Measurements from ENCODE around the gene PFKFB3.
"Not testable (repeated sequence)": the region's sequence is repeated elsewhere in the genome, so short reads cannot be mapped to it uniquely, and the experiment has no call there.

The PFKFB3 gene

DNA sequence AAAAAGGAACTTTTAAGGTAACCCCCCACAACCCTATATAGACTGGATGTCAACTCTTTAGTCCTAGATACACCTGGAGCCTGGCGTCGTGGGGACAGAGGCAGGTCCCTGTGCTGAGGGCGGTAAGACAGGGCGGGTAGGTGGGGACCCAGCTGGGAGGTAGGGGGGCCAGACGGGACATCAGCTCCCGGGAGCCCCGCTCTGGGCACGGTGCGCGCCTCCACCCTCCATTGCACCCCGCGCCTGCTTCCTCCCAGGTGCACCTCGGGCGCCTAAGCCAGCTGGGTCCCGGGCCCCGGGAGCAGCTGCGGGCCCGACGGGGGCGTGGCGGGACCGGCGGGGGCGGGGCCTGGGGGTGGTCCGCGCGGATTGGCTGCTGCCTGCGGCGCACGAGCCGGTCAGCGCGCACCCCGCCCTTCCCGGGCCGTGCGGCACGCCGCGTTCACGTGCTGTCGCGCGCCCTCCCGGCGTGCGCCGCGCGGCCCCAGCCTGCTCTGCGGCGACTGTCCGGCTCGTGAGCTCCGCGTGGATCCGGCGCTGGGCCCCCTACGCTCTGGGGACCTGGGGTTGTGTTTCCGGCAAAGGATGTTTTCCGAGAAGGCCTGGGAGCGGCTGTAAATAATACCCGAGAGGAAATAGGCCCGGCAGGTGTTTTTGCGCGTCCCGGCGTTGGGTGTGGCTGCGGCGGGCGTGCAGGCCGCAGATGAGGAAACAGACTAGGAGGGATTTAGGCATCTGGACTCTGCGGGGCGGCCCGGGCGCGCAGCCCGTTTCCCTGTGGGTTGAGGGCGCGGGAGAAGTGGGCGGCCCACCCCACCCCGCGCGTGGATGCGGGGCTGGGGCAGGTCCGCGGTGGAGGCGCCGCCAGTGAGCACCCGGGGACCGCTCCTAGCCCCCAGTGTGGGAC, 39.1 kb upstream of the PFKFB3 start (continued):
- no peak for TF ChIP-seq ZNF2 (tag by site-specific recombination; IDR thresholded peaks at IDR 0.05)

DNA sequence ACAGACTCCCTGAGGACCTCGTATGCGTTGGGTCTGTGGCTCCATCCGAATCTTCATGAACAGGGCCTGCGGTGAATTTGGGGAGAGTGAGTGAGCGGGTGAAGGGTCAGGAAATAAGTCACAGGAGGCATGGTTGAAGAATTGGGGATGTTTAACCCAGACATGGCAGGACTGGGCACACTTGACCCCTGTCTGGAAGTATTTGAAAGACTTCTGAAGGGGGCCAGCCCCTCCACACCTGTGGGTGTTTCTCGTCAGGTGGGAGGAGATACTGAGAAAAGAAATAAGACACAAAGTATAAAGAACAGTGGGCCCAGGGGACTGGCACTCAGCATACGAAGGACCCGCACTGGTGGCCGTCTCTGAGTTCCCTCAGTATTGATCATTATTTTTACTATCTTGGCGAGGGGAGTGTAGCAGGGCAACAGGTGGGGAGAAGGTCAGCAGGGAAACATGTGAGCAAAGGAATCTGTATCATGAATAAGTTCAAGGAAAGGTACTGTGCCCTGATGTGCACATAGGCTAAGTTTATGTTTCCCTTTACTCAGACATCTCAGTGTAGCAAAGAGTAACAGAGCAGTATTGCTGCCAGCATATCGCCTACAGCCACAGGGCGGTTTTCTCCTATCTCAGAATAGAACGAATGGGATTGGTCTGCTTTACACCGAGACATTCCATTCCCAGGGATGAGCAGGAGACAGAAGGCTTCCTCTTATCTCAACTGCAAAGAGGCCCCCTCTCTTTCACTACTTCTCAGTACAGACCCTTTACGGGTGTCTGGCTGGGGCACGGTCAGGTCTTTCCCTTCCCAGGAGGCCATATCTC, 38.2 kb upstream of the PFKFB3 start:
- ChIA-PET CTCF (no interaction called here), POLR2A (interaction anchor here (0.8 to 1.9 kb wide), 5 partner anchors 8 to 40 kb away, joined by 3 to 19 read pairs (median 4); partner anchors contain the start of gene PFKFB3)
- H3K27ac ChIP-seq (ENCODE audit: extremely low read depth, low read depth, low read length): peak overlapping the region; percentile 93; the same call in 1 of the 2 replicates
- H3K4me3 ChIP-seq (ENCODE audit: low read depth, low read length): peak overlapping the region; percentile 69
- TF ChIP-seq ZNF184 (tag by site-specific recombination; IDR thresholded peaks at IDR 0.05) (no peak), ZBTB20 (tag by site-specific recombination; IDR thresholded peaks at IDR 0.05) (peak; percentile 33; the same call in 1 of the 2 replicates), ZNF558 (tag by site-specific recombination; IDR thresholded peaks at IDR 0.05) (no peak), ZNF132 (tag by site-specific recombination; IDR thresholded peaks at IDR 0.05; ENCODE audit: borderline replicate concordance) (no peak), ZNF48 (tag by site-specific recombination; IDR thresholded peaks at IDR 0.05) (no peak), SCRT2 (tag by site-specific recombination; IDR thresholded peaks at IDR 0.05) (peak; percentile 96)
- TF ChIP-seq, protein P1, sequence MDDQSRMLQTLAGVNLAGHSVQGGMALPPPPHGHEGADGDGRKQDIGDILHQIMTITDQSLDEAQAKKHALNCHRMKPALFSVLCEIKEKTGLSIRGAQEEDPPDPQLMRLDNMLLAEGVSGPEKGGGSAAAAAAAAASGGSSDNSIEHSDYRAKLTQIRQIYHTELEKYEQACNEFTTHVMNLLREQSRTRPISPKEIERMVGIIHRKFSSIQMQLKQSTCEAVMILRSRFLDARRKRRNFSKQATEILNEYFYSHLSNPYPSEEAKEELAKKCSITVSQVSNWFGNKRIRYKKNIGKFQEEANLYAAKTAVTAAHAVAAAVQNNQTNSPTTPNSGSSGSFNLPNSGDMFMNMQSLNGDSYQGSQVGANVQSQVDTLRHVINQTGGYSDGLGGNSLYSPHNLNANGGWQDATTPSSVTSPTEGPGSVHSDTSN (CRISPR knock-in tag; IDR thresholded peaks at IDR 0.05): no peak
- TF ChIP-seq, protein P2, sequence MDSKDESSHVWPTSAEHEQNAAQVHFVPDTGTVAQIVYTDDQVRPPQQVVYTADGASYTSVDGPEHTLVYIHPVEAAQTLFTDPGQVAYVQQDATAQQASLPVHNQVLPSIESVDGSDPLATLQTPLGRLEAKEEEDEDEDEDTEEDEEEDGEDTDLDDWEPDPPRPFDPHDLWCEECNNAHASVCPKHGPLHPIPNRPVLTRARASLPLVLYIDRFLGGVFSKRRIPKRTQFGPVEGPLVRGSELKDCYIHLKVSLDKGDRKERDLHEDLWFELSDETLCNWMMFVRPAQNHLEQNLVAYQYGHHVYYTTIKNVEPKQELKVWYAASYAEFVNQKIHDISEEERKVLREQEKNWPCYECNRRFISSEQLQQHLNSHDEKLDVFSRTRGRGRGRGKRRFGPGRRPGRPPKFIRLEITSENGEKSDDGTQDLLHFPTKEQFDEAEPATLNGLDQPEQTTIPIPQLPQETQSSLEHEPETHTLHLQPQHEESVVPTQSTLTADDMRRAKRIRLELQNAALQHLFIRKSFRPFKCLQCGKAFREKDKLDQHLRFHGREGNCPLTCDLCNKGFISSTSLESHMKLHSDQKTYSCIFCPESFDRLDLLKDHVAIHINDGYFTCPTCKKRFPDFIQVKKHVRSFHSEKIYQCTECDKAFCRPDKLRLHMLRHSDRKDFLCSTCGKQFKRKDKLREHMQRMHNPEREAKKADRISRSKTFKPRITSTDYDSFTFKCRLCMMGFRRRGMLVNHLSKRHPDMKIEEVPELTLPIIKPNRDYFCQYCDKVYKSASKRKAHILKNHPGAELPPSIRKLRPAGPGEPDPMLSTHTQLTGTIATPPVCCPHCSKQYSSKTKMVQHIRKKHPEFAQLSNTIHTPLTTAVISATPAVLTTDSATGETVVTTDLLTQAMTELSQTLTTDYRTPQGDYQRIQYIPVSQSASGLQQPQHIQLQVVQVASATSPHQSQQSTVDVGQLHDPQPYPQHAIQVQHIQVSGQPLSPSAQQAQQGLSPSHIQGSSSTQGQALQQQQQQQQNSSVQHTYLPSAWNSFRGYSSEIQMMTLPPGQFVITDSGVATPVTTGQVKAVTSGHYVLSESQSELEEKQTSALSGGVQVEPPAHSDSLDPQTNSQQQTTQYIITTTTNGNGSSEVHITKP (tag by site-specific recombination; IDR thresholded peaks at IDR 0.05): peak; percentile 29; the same call in 1 of the 2 replicates
- H3K36me3 ChIP-seq (ENCODE audit: control insufficient read depth in 2 of 2, insufficient read depth in 1 of 2, low read length in 2 of 2): peaks cover 9 to 27% of the 10 kb centered on the region in 2 experiments; a peak in 2 of 3 replicates
- H3K4me1 ChIP-seq (ENCODE audit: control insufficient read depth, insufficient read depth, low read length): peaks cover 7% of the 10 kb centered on the region
- H3K9me3 ChIP-seq (ENCODE audit: control insufficient read depth, insufficient read depth, low read depth, low read length): no peaks in the 10 kb centered on the region

DNA sequence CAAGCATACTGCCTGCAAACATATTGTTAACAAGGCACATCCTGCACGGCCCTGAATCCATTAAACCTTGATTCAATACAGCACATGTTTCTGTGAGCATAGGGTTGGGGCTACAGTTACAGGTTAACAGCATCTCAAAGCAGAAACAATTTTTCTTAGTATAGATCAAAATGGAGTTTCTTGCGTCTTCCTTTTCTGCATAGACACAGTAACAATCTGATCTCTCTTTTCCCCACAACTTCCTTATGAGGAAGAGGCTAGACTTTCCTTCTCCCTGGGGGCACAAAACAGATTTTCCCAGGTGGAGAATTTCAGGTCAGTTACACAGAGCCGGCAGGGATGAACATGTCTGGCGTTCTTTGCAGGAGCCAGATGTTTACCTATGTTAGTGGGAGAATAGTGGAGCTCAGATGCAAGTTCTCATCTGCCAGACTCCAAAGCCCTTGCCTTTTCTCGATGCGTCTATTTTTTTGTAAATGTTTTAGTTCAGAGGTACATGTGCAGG, 37.5 kb upstream of the PFKFB3 start:
- Histone ChIP-seq H3K4me3 (ENCODE audit: low read depth, low read length) (no peak overlapping the region), H3K9me3 (ENCODE audit: control insufficient read depth, insufficient read depth, low read depth, low read length) (no peaks in the 10 kb centered on the region), H3K36me3 (ENCODE audit: control insufficient read depth in 2 of 2, insufficient read depth in 1 of 2, low read length in 2 of 2) (peaks cover 9 to 27% of the 10 kb centered on the region in 2 experiments; a peak in 2 of 3 replicates), H3K27ac (ENCODE audit: extremely low read depth, low read depth, low read length) (no peak overlapping the region), H3K4me1 (ENCODE audit: control insufficient read depth, insufficient read depth, low read length) (peaks cover 7% of the 10 kb centered on the region)
- POLR2A ChIA-PET: interaction anchor here (1.0 kb wide), 1 partner anchor 12 kb away, joined by 3 read pairs; no protein-coding TSS in a partner anchor
- CTCF ChIA-PET: interaction anchor here (1.1 to 1.5 kb wide), 2 partner anchors 14 to 242 kb away, joined by 3 to 4 read pairs; no protein-coding TSS in a partner anchor
- TF ChIP-seq ZSCAN30 (tag by site-specific recombination; IDR thresholded peaks at IDR 0.05): no peak
- no peak for TF ChIP-seq ZNF621 (tag by site-specific recombination; IDR thresholded peaks at IDR 0.05)

DNA sequence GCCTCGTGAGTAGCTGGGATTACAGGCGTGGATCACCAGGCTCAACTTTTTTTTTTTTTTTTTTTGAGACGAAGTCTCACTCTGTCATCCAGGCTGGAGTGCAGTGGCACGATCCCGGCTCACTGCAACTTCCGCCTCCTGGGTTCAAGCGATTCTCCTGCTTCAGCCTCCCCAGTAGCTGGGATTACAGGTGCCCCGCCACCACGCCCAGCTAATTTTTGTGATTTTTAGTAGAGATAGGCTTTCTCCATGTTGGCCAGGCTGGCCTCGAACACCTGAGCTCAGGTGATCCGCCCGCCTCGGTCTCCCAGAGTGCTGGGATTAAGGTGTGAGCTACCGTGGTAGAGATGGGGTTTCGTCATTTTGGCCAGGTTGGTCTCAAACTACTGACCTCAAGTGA, 36.8 kb upstream of the PFKFB3 start:
- peaks cover 9 to 27% of the 10 kb centered on the region in 2 experiments; a peak in 2 of 3 replicates for H3K36me3 ChIP-seq (ENCODE audit: control insufficient read depth in 2 of 2, insufficient read depth in 1 of 2, low read length in 2 of 2)
- CTCF ChIA-PET: interaction anchor here (0.7 to 1.5 kb wide), 4 partner anchors 15 to 241 kb away, joined by 3 to 4 read pairs (median 4); no protein-coding TSS in a partner anchor
- POLR2A ChIA-PET: interaction anchor here (0.7 to 1.8 kb wide), 3 partner anchors 12 to 80 kb away, joined by 3 to 4 read pairs (median 3); no protein-coding TSS in a partner anchor
- H3K27ac ChIP-seq (ENCODE audit: extremely low read depth, low read depth, low read length); H3K9me3 ChIP-seq (ENCODE audit: control insufficient read depth, insufficient read depth, low read depth, low read length); H3K4me1 ChIP-seq (ENCODE audit: control insufficient read depth, insufficient read depth, low read length); H3K4me3 ChIP-seq (ENCODE audit: low read depth, low read length): not testable (repeated sequence)
